HG02623 (cell line): ENCODE measurements around the gene JPH3.

Experiments used
- ATAC-seq: cut with Tn5 transposase; IDR thresholded peaks from one replicate; pipeline ENCODE4 v1.9.1; 2021; ENCODE audit warnings: moderate library complexity; ENCODE audit not compliant: unreplicated experiment

Gene JPH3

GRCh38 chr16:87648698-87649487, 46.6 kb downstream of the JPH3 start:
- no peak for ATAC-seq

DNA sequence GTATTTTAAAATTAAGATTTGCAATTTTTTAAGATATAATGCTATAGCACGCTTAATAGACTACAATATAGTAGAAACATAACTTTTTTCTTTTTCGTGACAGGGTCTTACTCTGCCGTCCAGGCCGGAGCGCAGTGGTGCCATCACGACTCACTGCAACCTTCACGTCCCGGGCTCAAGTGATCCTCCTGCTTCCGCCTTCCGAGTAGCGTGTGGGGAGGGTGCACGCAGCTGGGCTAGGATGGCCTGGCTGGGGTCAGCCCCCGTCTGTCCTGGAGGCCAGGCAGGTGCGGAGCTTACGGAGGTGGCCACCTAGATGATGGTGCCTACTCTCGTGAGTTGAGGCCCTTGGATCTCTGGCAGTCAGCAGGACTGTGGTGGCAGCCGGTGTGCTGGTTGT, 50.1 kb downstream of the JPH3 start:
- ATAC-seq: no peak

DNA sequence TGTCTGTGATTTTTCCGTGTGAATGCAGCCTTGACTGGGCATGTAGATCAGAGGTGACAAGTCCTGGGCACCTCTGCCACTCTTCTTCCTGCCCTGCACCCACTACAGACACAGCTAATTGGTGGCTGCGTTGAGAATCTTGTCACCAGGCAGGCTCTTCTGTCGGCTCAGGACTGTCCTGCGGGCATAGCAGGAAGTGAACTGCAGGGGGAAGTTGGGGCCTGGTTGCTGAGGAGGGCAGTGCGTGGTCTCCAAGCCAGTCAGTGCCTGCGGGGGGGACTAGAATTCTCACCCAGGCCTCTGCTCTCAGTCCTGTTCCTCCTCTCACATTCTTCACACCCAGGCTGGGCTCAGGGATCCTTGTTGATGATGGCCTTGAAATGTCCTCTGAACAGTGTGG, 50.5 kb downstream of the JPH3 start:
- ATAC-seq: no peak

DNA sequence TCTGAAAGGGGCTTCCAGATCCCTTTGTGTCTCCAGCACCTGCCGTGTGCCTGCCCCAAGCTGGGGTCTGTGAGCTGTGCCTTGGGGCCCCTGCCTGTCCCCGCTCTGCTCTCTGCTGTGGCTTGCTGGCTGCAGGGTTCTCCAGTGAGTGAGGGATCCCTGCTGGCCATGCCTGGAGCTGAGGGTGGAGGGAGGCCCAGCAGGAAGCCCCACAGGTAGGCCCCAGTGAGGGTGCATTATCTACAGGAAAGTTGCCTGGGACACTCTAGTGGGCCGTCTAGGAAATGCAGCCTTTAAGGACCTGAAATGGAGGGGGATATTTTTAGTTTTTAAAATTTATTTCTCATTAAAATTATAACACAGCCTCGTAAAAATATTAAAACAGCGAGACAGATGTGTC, 50.9 kb downstream of the JPH3 start:
- no peak for ATAC-seq

GRCh38 chr16:87654826-87655225, 52.5 kb downstream of the JPH3 start:
- no peak for ATAC-seq

DNA sequence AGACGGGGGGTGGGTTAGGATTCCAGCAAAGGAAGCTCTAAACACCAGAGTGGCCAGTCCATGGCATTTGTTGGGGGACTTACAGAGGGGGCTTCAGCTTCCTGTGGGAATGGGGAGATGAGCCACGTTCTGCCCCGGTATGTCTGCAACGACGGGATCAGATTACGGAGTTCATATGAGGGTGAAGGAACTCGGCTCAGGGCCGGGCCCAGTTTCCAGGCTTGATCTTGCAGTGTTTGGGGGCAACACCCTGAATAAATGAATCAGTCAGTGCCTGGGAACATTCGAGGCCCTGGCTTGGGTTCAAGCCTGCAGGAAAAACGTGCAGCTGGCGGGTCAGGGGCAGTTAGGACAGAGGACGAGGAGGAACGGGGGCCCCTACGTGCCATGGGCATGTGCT, 54.0 kb downstream of the JPH3 start:
- ATAC-seq: no peak

DNA sequence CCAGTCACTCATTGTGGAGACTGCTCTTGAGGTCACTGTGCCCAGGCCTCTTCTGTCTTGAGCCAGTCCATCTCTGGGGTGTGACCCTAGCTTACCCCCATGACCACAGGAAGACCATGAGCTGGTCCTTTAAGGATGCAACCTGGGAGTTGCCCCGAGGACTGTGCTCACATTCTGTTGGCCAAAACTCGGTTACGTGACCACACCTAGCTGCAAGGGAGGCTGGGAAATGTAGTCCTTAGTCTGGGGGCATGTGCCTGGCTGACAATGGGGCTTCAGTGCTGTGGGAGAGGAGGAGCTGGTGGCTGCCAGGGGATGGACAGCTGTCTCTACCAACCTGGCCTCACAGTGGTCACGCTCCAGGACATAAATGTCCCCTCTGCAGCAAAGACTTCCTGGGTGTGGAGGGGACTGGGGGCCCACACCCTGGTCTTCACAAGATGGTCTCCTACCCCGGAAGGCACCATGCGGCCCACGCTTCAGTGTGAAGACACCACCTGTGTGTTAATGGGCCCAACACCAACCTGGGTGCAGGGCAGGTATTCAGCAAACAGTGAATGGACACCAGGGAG, 55.4 kb downstream of the JPH3 start:
- no peak for ATAC-seq

- no peak for ATAC-seq
Measured at GRCh38 chr16:87658564-87659225, 56.4 kb downstream of the JPH3 start.

DNA sequence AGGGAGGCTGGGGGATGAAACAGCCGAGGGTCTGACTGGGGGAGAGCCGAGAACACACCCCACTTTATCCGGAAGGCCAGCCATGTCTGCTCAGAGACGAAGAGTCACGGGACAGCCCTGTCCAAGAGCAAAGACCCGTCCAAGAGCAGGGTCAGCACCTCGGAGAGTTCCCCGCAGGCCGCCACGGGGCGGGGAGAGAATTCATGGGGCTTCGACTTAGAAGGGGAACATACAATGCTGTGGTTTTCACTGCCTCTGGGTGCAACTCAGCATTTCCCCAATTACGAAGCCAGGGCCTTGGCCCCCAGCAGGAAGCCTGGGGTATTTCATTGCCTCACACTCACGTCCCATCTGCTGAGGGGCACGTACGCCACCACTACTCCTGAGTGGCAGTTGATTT, 59.3 kb downstream of the JPH3 start:
- ATAC-seq: no peak

- no peak for ATAC-seq
Measured at GRCh38 chr16:87662254-87663204, 60.2 kb downstream of the JPH3 start.

DNA sequence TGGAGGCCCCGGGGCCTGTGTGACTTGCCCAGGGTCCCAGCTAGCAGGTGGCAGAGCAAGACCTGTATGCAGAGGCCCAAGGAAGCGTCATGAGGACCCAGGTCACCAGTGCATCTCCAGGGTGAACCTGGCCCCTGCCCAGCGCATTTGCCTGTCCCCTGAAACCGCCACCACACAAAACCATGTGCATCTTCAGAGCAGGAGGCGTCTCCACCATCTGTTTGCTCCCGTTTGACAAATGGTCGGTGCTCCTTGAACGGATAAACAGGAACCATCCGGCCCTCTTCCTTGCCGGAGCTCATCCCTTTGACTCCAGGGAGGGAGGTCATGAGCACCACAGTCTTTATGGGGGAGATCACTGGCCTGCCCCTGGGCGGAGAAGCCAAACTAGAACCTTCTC, 62.5 kb downstream of the JPH3 start:
- no peak for ATAC-seq

- ATAC-seq: no peak
Measured at GRCh38 chr16:87665193-87665592, 62.9 kb downstream of the JPH3 start.

DNA sequence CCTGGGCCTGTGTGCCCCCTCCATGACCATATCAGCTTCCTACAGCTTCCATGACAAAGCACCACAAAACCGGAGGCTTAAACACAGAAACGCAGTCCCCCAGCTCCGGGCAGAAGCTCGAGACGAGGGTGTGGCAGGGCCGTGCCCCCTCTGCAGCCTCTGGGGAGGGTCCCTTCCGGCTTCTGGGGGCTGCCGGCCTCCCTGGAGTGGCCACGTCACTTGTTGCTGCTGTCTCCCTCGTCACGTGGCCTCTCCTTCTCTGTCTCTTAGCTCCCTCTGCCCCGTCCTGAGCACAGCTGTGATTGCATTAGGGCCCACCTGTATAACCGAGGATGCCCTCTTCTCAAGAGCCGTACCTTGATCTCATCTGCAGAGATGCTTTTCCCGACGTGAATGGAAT, 64.6 kb downstream of the JPH3 start:
- ATAC-seq: no peak

DNA sequence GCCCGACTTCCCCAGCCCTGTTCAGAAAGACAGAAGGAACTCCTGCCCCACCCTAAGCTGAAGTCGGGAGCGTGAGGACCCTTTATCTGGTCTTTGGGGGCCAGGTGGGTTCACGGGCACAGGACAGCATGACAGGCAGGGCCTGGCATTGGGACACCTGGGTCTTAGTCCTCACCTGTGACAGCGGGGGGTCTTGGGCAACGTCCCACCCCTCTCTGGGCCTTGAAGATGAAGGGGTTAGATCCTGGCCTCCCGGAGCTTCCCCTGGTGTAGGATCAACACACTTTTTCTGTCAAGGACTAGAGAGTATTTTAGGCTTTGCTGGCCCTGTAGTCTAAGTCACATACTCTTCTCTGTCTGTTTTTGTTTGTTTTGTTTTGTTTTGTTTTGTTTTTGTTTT, 65.1 kb downstream of the JPH3 start:
- no peak for ATAC-seq

DNA sequence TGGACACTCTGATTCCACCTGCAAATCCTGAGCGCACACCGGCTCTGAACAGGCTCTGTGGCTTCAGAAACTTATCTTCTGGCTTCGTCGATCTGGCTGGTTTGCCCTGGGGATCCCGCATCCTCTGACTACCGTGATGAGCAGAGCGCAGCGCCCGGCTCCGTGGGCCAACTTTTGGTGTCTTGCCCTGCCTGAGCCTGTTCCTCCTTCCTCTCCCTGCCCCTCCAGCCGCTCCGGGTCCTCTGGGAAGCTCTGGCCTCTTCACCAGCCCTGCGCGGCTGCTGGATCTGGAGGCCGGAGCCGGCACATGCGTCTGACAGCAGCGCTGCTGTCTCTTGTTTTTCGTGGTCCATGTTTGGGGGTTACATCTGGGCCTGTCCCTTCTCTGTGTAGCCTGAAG, 65.6 kb downstream of the JPH3 start:
- no peak for ATAC-seq

- ATAC-seq: no peak
Measured at GRCh38 chr16:87669672-87670071, 67.4 kb downstream of the JPH3 start.

GRCh38 chr16:87671221-87671620, 68.9 kb downstream of the JPH3 start:
- ATAC-seq: no peak

DNA sequence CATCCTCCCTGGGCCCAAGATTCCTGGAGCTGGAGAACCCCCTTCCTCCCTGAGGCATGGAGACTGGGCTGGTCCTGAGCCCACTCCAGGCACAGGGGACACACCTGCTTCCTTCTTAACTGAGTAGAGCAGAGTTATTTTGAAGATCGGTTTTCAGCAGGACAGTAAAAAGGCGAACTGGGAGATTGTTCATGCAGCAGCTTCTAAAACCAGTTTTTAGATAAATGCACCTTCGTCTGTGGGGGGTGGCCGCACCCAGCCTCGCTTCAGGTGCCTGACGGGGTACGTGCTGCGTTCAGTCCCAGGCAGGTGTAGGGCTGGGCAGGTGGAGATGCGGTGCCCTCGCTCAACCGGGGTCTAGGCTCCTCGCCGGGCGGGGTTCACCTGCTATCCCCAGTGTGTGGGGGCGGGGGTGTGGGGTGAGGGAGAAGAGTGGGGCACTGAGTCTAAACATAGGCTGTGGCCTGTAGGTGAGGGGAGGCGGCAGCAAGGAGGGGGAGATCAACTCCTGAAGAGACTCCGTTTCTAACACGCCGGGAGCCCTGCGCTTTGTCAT, 69.5 kb downstream of the JPH3 start:
- no peak for ATAC-seq

DNA sequence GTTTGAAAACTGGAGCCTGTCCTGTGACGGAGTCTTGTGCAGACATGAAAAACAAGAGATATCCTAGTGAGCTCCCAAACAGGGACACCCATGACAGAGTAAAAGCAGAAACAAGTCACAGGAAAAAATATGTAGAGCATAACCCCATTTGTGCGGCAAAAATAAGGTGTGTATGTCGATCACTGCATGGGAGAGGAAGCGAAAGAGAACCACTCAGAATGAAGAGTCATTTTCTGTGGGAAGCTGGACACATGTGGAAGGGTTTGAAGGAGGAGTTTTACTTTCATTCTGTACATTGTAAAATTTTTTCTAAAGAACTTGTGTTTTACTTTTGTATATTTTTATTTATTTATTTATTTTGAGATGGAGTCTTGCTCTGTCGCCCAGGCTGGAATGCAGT, 72.1 kb downstream of the JPH3 start:
- no peak for ATAC-seq

GRCh38 chr16:87675111-87675719, 72.9 kb downstream of the JPH3 start:
- ATAC-seq: no peak

- no peak for ATAC-seq
Measured at GRCh38 chr16:87677830-87678229, 75.5 kb downstream of the JPH3 start.
